AG10803 (cell line): ENCODE measurements around the gene AMBRA1.

ENCODE experiments used
- DNase-seq: peaks from one replicate; pipeline ENCODE4 v3.0.0; 2010; ENCODE audit warnings: low read depth
- H3K4me3 ChIP-seq: 2 replicates; pipeline ENCODE4 v1.5.1; 2011; ENCODE audit warnings: mild to moderate bottlenecking, low read length, control low read depth
- CTCF ChIP-seq: conservative IDR thresholded peaks from 2 replicates; pipeline ENCODE4 v1.5.1; 2011; ENCODE audit warnings: mild to moderate bottlenecking, low read length, control low read depth, inconsistent platforms

The AMBRA1 gene

GRCh38 chr11:46370253-46370652 is 223.6 kb downstream of the AMBRA1 start:
- no peak for TF ChIP-seq CTCF
- DNase-seq = no peak
- no peak overlapping the region for H3K4me3 ChIP-seq

DNA sequence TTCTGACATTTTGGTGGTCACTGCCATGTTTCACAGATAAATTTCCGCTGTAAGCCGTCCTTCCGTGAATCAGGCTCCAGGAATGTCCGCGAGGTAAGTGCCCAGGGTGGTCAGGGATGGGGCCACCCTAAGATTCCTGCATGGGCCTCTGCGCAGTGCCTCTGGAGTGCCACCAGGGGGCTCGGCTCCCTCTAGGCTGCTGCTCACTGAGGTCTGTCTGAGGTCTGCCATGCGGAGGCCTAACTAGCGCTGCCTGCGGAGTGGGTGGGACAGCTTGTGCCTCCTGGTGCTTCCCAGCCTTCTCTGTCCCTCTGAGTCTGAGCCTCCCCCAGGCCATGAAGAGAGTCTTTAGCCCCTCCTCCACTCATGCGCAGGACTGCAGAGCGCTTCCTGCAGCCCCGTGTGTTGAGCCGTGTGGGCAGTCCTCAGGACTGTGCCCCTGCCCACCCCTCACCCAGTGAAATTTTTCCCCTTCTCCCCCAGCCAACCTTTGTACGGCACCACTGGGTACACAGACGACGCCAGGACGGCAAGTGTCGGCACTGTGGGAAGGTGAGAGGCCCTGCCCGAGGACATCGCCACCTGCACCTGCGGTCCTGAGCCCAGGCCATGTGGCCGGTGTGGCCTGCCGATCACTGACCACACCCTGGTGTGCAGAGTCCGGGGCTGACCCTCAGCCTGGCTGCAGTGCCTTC is 224.2 kb downstream of the AMBRA1 start:
- peak; percentile 89 for TF ChIP-seq CTCF
- H3K4me3 ChIP-seq = no peak overlapping the region
- peak; percentile 68 for DNase-seq

GRCh38 chr11:46367916-46368267 is 225.9 kb downstream of the AMBRA1 start:
- H3K4me3 ChIP-seq = no peak overlapping the region
- no peak for TF ChIP-seq CTCF
- DNase-seq = no peak

- TF ChIP-seq CTCF = peak; percentile 71
- no peak overlapping the region for H3K4me3 ChIP-seq
- DNase-seq = peak; percentile 54
These were observed 226.4 kb downstream of the AMBRA1 start for GRCh38 chr11:46367244-46367915.

GRCh38 chr11:46366661-46367161 is 227.1 kb downstream of the AMBRA1 start:
- TF ChIP-seq CTCF = no peak
- no peak for DNase-seq
- H3K4me3 ChIP-seq = no peak overlapping the region

DNA sequence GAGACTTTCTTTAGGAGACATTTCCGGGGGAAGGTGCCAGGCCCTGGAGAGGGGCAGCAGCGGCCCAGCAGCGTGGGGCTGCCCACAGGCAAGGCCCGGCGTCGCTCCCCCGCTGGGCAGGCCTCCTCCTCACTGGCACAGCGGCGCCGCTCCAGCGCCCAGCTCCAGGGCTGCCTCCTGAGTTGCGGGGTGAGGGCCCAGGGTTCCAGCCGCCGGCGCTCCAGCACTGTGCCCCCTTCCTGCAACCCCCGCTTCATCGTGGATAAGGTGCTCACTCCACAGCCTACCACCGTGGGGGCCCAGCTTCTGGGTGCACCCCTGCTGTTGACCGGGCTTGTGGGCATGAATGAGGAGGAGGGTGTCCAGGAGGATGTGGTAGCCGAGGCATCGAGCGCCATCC is 227.6 kb downstream of the AMBRA1 start:
- no peak for TF ChIP-seq CTCF
- DNase-seq = no peak
- H3K4me3 ChIP-seq = no peak overlapping the region

DNA sequence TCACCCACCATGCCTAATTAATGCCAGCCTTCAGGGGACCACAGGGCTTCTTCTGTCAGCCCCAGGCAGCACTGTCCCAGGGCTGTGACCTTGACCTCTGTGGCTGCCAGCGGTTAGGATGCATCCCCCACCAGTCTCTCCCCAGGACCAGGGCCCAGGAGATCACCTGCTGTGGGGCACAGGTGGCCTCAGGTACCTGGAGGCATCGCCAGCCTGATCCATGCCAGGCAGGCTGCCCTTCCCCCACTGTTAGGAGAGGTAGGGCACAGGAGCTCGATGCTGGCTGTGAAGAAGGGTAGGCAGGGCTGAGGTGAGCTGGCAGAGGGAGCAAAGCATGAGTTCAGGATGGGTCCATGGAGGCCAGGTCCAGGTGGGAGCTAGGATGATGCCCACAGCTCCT is 229.0 kb downstream of the AMBRA1 start:
- no peak for TF ChIP-seq CTCF
- no peak for DNase-seq
- H3K4me3 ChIP-seq = no peak overlapping the region
